ENCODE results near the gene RAC2. TPM values are rescaled to one million over a fixed set of nuclear protein-coding genes. Genes with fewer than 3 reads are reported as not detected.

The RAC2 gene
- total and polyA plus RNA-seq, 5 donors, result 1.8 to 8.6 (median 4.3) TPM

DNA sequence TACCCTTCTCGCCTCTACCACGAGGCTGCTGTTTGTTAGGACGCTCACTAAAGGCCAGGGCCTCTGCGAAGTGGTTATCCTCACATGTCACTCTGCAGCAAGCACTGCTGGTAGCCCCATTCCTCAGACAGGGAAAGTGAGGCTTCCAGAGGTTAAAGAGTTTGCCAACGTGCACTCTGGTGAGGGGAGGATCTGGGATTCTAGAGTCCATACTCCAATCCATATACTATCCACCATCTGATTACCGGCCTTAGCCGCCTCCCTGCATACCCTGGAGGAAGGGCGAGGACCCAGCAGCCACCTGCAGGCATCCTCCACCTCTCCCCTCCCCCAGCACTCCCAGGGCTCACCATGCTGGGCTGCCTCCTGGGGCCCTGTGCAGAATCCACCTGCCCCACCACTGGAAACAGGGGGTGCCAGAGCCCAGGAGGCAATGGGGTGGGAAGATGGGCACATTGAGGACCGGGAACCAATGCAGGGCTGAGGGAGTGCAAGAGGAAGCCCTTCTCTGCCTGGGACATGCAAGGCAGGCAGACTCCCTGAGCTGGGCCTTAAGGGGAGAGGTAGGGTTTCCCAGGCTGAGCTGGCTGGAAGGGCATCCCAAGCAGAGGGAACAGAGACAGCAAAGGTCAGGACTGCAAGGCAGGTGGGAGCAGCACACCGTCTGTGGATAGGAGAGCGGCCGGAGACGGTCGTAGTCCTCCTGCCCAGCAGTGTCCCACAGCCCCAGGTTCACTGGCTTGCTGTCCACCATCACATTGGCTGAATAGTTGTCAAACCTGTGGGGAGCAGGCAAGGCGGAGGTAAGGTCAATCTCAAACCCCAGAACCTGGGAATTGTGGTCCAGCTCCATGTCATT, 11.7 kb downstream of the RAC2 start:
- H3K4me1 ChIP-seq (ENCODE audit: control insufficient read depth, insufficient read depth, low read length), result no peaks in the 10 kb centered on the region
- WGBS, result 80% methylated on average over 15 of the region's 15 CpGs
- DNase-seq (peak in 1 of 3 donors; percentile 42), ATAC-seq (no peak)
- no peaks in the 10 kb centered on the region for H3K9me3 ChIP-seq (ENCODE audit: control insufficient read depth, low read length)
- intact Hi-C loops (cut with DNase I), result no loop called here
- H3K27ac ChIP-seq (ENCODE audit: low read length), result no peak overlapping the region
- no peak overlapping the region for H3K4me3 ChIP-seq (ENCODE audit: low read length)
- H3K27me3 ChIP-seq (ENCODE audit: control insufficient read depth, insufficient read depth), result no peaks in the 10 kb centered on the region

DNA sequence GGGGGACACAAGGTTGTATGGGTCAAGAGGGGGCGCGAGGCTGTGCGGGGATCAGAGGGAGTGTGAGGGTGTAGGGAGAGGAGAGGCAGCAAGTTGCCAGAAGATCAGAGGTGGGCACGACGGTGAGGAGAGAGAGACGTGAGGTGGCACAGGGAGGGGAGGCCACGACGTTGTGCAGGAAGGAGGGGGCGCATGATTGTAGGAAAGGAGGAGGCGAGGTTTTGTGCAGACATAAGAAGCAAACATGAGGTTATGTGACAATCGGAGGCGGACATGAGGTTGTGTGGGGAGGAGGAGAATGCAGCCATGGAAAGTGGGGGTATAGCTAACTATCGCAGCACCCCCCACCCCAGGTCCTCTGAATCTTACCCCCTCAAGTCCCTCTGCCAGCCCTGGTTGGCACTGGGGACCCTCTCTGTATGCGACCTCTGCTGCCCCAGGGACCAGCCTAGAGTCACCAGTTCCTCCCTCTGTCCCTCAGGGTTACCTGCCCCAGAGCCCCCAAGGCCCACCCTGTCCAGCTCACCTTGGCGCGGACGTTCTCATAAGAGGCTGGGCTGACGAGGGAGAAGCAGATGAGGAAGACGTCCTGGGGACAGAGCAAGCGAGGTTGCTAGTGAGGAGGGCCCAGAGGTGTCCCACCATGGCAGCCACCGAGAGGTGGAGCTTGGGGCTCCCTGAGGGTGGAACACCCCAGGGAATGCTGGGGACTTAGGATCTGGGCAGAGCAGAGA, 12.5 kb downstream of the RAC2 start:
- ATAC-seq, result no peak
- DNase-seq, result peak in 1 of 3 donors; percentile 30
- Histone ChIP-seq H3K4me1 (ENCODE audit: control insufficient read depth, insufficient read depth, low read length) (no peaks in the 10 kb centered on the region), H3K27ac (ENCODE audit: low read length) (no peak overlapping the region), H3K9me3 (ENCODE audit: control insufficient read depth, low read length) (no peaks in the 10 kb centered on the region), H3K4me3 (ENCODE audit: low read length) (no peak overlapping the region), H3K27me3 (ENCODE audit: control insufficient read depth, insufficient read depth) (no peaks in the 10 kb centered on the region)
- WGBS, result 75% methylated on average over 21 of the region's 21 CpGs
- intact Hi-C loops (cut with DNase I), result no loop called here

DNA sequence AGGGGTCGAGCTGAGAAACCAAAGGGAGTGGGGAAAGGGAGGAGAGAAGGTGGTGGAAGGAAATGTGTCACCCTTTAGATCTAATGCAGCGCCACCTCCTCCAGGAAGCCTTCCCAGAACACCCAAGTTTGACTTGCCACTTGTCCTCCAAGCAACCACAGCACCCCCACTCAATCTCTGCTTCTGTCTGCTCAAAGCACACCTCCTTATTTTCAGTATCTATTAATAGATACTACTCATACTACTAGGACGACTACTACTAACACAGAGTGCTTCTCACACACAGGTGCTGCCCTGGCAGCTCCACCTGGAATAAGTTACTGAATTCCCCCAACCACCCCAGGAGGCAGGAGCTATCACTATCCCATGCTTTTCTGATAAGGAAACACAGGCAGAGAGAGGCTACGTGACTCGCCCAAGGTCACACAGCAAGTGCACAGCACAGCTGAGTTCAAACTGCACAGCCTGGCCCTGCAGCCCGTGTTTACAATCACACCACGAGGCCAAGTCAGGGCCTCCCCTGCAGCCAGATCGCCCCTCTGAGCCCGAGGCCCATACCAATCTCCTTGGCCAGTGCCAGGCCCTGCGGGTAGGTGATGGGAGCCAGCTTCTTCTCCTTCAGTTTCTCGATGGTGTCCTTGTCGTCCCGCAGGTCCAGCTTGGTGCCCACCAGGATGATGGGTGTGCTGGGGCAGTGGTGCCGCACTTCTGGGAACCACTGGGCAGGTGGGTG, 13.2 kb downstream of the RAC2 start:
- ATAC-seq, result no peak
- Histone ChIP-seq H3K9me3 (ENCODE audit: control insufficient read depth, low read length) (no peaks in the 10 kb centered on the region), H3K27ac (ENCODE audit: low read length) (no peak overlapping the region), H3K4me1 (ENCODE audit: control insufficient read depth, insufficient read depth, low read length) (no peaks in the 10 kb centered on the region), H3K4me3 (ENCODE audit: low read length) (no peak overlapping the region), H3K27me3 (ENCODE audit: control insufficient read depth, insufficient read depth) (no peaks in the 10 kb centered on the region)
- DNase-seq, result peak in 1 of 3 donors; percentile 25
- intact Hi-C loops (cut with DNase I), result no loop called here
- 75% methylated on average over 14 of the region's 14 CpGs for WGBS

DNA sequence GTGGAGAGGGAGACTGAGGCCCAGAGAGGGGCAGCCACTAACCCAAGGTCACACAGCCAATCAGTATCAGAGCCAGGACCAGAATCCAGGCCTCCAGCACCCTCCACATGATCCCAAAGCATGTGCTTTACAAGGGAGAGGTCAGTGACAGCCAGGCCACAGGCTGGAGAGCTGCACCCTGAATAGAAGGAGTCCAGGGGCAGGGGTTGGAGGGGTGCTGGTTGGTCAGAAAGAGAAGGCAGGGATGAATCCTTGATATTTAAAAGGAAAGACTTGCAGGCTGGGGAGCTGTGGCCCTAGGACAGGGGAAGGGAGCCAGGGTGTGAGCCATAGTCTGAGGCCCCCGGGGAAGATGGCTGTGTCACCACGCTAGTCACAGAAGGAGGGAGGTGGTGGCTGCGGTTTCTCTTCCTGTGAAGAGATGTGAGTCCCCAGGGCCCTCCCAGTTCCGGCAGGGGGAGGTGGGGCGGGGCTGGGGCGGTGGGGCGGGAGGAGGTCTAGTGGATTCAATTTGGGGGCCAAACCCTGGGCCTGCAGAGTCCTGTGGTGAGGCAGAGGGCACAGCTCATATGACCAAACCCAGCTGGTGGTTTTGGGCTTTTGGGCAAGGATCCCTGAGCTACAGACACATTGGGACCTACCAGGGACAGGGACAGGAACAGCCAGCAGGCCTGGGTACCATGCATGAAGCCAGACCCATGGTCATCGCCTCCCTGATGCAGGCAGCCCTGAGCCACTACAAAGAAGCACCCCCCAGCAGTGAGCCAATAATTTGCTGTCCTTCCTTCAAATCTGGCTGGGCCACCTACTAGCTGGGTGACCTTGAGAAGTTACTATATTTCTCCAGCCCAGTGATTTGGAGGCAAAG, 14.0 kb downstream of the RAC2 start:
- intact Hi-C loops (cut with DNase I), result no loop called here
- H3K27me3 ChIP-seq (ENCODE audit: control insufficient read depth, insufficient read depth), result no peaks in the 10 kb centered on the region
- no peak overlapping the region for H3K4me3 ChIP-seq (ENCODE audit: low read length)
- H3K9me3 ChIP-seq (ENCODE audit: control insufficient read depth, low read length), result no peaks in the 10 kb centered on the region
- DNase-seq, result peak in 2 of 3 donors; percentile 74 to 78
- no peaks in the 10 kb centered on the region for H3K4me1 ChIP-seq (ENCODE audit: control insufficient read depth, insufficient read depth, low read length)
- 55% methylated on average over 8 of the region's 8 CpGs for WGBS
- H3K27ac ChIP-seq (ENCODE audit: low read length), result no peak overlapping the region
- peak; percentile 46 for ATAC-seq

GRCh38 chr22:37229012-37229804, 14.9 kb downstream of the RAC2 start:
- H3K27me3 ChIP-seq (ENCODE audit: control insufficient read depth, insufficient read depth), result no peaks in the 10 kb centered on the region
- DNase-seq (peak in 2 of 3 donors; percentile 41 to 54), ATAC-seq (no peak)
- H3K9me3 ChIP-seq (ENCODE audit: control insufficient read depth, low read length), result no peaks in the 10 kb centered on the region
- intact Hi-C loops (cut with DNase I), result no loop called here
- H3K27ac ChIP-seq (ENCODE audit: low read length), result no peak overlapping the region
- WGBS, result 56% methylated on average over 7 of the region's 7 CpGs
- H3K4me1 ChIP-seq (ENCODE audit: control insufficient read depth, insufficient read depth, low read length), result no peaks in the 10 kb centered on the region
- H3K4me3 ChIP-seq (ENCODE audit: low read length), result no peak overlapping the region

DNA sequence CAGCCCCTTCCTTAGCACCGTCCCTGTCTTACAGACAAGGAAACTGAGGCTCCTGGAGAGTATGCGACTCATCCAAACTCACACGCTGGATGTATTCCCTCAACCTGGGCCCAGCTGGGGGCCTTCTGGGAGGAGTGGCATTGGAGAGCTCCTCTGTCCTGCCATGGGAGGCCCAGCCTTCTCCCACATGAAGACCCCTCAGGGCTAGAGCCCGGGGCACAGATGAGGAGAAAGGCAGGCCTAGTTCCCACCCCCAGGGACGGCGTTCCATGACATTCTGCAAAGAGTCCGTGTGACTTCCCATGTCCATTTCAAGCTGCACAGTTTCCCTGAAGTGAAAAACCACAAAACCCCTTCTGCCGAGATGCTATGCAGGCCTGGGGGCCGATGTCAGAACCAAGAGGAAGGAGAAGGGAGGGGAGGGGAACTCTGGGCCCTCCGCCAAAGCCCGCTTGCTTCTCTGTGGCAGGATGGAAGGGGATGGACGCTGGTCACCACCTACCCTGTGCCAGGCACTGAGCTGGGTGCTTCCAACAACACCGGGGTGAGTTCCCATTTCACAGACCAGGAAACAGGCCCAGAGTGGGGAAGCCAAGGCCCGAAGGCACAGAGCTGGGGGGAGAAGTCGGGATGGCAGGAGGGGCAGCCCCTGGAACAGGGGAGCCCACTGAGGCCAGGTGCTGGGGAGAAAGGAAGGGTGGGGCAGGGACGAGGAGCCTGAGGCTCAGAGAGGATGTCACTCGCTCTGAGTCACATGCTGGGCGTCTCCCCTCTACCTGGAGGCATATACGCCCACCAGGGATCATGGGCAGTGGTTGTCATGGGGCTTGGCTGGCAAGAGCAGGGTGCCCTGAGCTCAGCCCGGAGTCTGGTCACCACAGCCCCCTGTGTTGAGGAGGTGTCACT, 15.7 kb downstream of the RAC2 start:
- H3K27ac ChIP-seq (ENCODE audit: low read length), result no peak overlapping the region
- WGBS, result 50% methylated on average over 20 of the region's 20 CpGs
- peak; percentile 6 to 12 for ATAC-seq
- no peaks in the 10 kb centered on the region for H3K9me3 ChIP-seq (ENCODE audit: control insufficient read depth, low read length)
- H3K4me3 ChIP-seq (ENCODE audit: low read length), result no peak overlapping the region
- peak in 1 of 3 donors; percentile 70 for DNase-seq
- intact Hi-C loops (cut with DNase I), result no loop called here
- H3K4me1 ChIP-seq (ENCODE audit: control insufficient read depth, insufficient read depth, low read length), result no peaks in the 10 kb centered on the region
- no peaks in the 10 kb centered on the region for H3K27me3 ChIP-seq (ENCODE audit: control insufficient read depth, insufficient read depth)

GRCh38 chr22:37226514-37226913, 17.6 kb downstream of the RAC2 start:
- no peak overlapping the region for H3K4me3 ChIP-seq (ENCODE audit: low read length)
- ATAC-seq (no peak), DNase-seq (peak in 1 of 3 donors; percentile 12)
- H3K4me1 ChIP-seq (ENCODE audit: control insufficient read depth, insufficient read depth, low read length), result no peaks in the 10 kb centered on the region
- H3K27me3 ChIP-seq (ENCODE audit: control insufficient read depth, insufficient read depth), result no peaks in the 10 kb centered on the region
- H3K9me3 ChIP-seq (ENCODE audit: control insufficient read depth, low read length), result no peaks in the 10 kb centered on the region
- 93% methylated on average over 14 of the region's 14 CpGs for WGBS
- intact Hi-C loops (cut with DNase I), result no loop called here
- H3K27ac ChIP-seq (ENCODE audit: low read length), result no peak overlapping the region

GRCh38 chr22:37226087-37226486, 18.0 kb downstream of the RAC2 start:
- intact Hi-C loops (cut with DNase I), result no loop called here
- 90% methylated on average over 4 of the region's 4 CpGs for WGBS
- DNase-seq, result peak in 1 of 3 donors; percentile 35

GRCh38 chr22:37225481-37225880, 18.6 kb downstream of the RAC2 start:
- ATAC-seq (no peak), DNase-seq (peak in 1 of 3 donors; percentile 28)
- no peaks in the 10 kb centered on the region for H3K27me3 ChIP-seq (ENCODE audit: control insufficient read depth, insufficient read depth)
- H3K27ac ChIP-seq (ENCODE audit: low read length), result no peak overlapping the region
- WGBS, result 68% methylated on average over 8 of the region's 8 CpGs
- intact Hi-C loops (cut with DNase I), result no loop called here
- H3K4me1 ChIP-seq (ENCODE audit: control insufficient read depth, insufficient read depth, low read length), result no peaks in the 10 kb centered on the region
- no peaks in the 10 kb centered on the region for H3K9me3 ChIP-seq (ENCODE audit: control insufficient read depth, low read length)
- H3K4me3 ChIP-seq (ENCODE audit: low read length), result no peak overlapping the region

More at GRCh38 chr22:37226087-37226486, 18.0 kb downstream of the RAC2 start:
- no peaks in the 10 kb centered on the region for H3K4me1 ChIP-seq (ENCODE audit: control insufficient read depth, insufficient read depth, low read length)
- no peak overlapping the region for H3K27ac ChIP-seq (ENCODE audit: low read length)
- no peaks in the 10 kb centered on the region for H3K9me3 ChIP-seq (ENCODE audit: control insufficient read depth, low read length)
- ATAC-seq, result no peak
- H3K4me3 ChIP-seq (ENCODE audit: low read length), result no peak overlapping the region
- H3K27me3 ChIP-seq (ENCODE audit: control insufficient read depth, insufficient read depth), result no peaks in the 10 kb centered on the region

Measured in right cardiac atrium (tissue), 5 donors.